Sigmoid colon (tissue), 4 donors: ENCODE data around the gene PEX7.

ENCODE experiments used
- CTCF ChIP-seq, 4 experiments: fragments of 450-650 bp in 3 of 4; fragments of 200-600 bp in 1 of 4; IDR thresholded peaks; one replicate each; pipeline ENCODE4 v1.5.1; 2016 to 2019; ENCODE audit warnings: antibody characterized with exemption in 4 of 4, mild to moderate bottlenecking in 3 of 4, moderate library complexity in 2 of 4
- POLR2A ChIP-seq, 2 donors: fragments of 450-650 bp; IDR thresholded peaks; one replicate each; pipeline ENCODE4 v1.6.1; 2016; ENCODE audit warnings: antibody characterized with exemption in 2 of 2, mild to moderate bottlenecking in 2 of 2, moderate library complexity in 2 of 2
- POLR2AphosphoS5 ChIP-seq, 4 donors: sonication (generic); formaldehyde crosslinking; IDR thresholded peaks; one replicate each; pipeline ENCODE4 v1.6.1; 2017; ENCODE audit warnings: antibody characterized with exemption in 4 of 4

DNA sequence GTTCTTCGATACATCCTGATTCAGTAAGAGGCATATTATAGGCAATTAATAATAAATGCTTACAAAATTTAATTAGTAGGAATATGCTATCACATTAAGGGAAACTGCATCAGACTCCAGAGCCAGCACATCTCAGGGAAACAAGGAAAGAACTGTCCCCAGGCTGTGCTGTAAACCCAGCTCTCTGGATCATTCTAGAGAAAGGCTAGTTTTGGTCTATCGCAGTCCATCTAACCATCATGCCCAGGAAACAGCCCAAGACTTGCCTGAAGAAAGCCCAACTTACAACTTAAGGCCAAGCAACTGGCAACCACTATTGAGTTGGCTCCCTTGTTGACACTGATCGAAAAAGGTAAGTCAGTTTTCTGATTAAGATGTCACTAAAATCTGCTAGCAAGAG lies 41.4 kb upstream of the PEX7 start:
- TF ChIP-seq CTCF (IDR thresholded peaks at IDR 0.05) (no peak), POLR2AphosphoS5 (IDR thresholded peaks at IDR 0.05) (no peak), POLR2A (IDR thresholded peaks at IDR 0.05) (no peak)
